Measurements from ENCODE around the gene TMEM37.

DNA sequence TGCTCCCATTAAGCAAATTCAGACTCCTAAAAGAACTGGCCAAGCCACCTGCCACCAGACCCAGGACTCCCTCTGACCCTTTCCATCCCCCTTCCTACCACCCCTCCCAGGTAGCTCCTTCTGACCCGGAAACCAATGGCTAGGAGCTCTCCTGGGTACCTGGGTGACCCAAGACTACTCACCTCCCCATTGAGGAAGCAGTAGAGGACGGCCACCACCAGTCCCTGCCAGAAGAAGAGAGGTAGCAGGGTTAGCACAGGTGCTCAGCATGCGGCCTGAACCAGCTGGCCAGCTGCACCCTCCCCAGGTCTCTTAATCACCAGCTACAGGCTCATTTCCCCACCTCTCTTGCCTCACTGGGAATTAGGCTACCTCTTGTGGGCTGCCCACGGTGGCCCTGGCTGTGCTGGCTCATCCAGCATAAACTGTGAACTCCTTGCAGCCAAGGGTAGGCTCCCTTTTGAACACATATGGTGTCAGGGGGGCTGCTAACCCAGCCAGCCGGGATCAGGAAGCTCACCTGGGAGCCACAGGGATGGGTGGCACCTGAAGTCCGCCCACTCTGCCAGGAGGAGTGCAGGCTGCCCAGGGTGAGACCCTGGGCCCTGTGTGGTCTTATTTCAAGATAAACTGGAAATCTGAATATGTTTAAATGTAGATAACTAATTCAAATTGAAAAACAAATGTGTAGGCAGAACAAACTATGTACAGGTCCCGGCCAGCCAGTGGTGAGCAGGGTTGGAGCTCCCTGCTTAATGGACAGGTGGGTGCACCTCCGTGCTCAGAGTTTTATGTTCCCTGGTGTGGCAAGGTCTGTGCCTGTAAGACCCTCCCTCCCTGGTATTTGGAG is 9.9 kb downstream of the TMEM37 start:
- TF ChIP-seq CTCF (conservative IDR thresholded peaks at IDR 0.05; ENCODE audit: low read depth, low read length) (no peak), EZH2 (IDR thresholded peaks at IDR 0.05; ENCODE audit: borderline replicate concordance, low read depth, low read length, poor library complexity, severe bottlenecking) (no peak)
